NB4 (cell line): ENCODE data around the gene CTU2.
"Not testable (repeated sequence)": the region's sequence is repeated elsewhere in the genome, so short reads cannot be mapped to it uniquely, and the experiment has no call there.

Experiments used
- CTCF ChIP-seq: IDR thresholded peaks from one replicate; pipeline ENCODE4 v1.5.1; 2012; ENCODE audit warnings: low read depth, low read length
- POLR2A ChIP-seq: IDR thresholded peaks from 2 replicates; pipeline ENCODE4 v1.6.1; 2011; ENCODE audit warnings: mild to moderate bottlenecking; ENCODE audit not compliant: insufficient read length; ENCODE audit errors: extremely low read depth

GRCh38 chr16:88669493-88669892, 36.8 kb upstream of the CTU2 start:
- TF ChIP-seq CTCF, POLR2A: not testable (repeated sequence)
